OCI-M2 (cell line): ENCODE results near the gene DNASE1.
"Not testable (repeated sequence)": the region's sequence is repeated elsewhere in the genome, so short reads cannot be mapped to it uniquely, and the experiment has no call there.

Source experiments
- DNase-seq: peaks from one replicate; lab custom pipeline; 2025; ENCODE audit not compliant: unreplicated experiment; lab: John Stamatoyannopoulos, UW

Gene DNASE1

DNA sequence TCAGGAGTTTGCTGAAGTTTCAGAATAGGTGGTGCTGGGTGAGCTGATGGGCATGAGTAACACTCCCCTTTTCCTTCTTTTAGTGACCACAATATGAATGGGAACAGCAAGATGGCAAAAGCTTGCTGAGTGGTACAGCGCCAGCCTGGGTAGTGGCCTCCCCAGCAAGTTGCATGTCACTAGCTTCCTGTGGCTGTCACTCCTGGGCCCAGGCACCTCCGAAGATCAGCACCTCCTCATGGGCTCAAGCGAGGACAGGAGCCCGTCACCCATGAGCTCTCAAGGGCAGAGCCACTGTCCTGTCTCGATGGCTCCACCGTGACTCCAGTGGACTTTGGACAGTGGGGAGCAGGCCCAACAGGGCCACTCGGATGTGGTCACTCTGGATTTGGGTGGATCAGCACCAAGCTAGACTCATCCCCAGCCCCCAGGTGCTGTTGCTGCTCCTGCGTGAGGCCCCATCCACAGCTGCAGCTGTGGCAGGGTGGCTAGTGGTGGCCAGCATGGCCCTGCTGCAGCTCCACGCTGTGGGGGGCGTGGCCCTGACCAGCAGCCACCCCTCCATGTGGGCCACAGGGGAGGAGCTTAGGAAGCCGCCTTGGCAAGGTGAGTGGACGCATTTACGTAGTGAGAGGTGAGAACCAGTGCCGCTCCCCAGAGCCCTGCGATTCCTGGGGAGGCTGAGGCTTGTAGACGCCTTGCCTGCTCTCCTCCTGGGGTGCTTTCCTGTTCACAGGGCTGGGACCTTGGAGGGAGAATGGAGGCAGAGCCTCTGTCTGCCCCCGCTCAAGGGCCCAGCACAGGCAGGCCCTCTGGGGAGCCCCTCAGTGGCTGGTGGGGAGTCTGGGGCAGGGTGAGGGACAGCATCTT is 13.6 kb upstream of the DNASE1 start:
- no peak for DNase-seq

GRCh38 chr16:3641801-3642396 is 12.6 kb upstream of the DNASE1 start:
- DNase-seq, result no peak

- DNase-seq, result no peak
These were observed 11.9 kb upstream of the DNASE1 start for GRCh38 chr16:3642397-3643094.

- no peak for DNase-seq
These were observed 11.3 kb upstream of the DNASE1 start for GRCh38 chr16:3643095-3643730.

DNA sequence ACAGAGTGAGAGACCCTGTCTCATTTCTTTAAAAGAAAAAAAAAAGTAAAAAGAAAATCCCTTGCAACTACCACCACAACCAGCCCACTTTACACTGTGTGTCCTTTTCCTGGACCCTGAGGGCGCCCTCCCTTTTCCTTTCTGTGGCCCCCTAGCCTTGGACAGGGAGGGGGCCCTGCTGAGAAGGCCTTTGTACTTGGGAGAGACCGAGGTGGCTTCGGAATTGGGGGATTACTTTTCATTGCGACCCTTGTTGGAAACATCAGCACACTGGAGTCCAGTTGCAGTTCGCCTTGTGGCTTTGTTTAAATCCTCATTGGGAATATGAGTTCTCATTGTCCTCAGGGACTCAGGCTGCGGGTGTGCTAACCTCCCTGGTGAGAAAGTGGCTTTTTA is 9.4 kb upstream of the DNASE1 start:
- no peak for DNase-seq

GRCh38 chr16:3645504-3646347 is 8.8 kb upstream of the DNASE1 start:
- DNase-seq, result no peak

DNA sequence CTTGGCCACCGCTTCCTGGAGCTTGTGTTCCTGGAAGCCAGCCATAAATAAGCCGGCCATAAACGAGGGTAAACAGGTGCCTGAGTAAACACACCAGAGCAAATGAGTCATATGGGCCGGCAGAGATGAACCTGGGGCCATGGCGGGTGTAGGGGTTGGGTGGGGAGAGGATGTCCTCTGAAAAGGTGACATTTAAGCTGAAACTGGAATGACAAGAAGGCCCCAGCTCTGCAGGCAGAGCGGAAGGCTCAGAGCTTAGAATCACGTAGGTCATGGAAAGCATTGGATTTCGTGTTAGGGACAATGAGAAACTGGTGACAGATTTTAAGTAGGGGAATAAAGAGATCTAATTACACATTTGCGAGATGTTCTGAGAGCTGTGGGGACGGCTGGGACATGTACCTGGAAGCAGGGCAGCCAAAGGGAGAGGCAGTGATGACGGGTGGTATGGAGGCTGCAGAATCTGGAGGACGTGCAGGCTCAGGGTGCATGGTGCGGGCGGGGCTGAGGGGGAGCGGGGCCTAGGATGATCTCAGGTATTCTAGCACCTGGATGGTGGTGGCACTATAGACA is 8.1 kb upstream of the DNASE1 start:
- no peak for DNase-seq

- DNase-seq, result no peak
These were observed 3.7 kb upstream of the DNASE1 start for GRCh38 chr16:3650631-3651265.

DNA sequence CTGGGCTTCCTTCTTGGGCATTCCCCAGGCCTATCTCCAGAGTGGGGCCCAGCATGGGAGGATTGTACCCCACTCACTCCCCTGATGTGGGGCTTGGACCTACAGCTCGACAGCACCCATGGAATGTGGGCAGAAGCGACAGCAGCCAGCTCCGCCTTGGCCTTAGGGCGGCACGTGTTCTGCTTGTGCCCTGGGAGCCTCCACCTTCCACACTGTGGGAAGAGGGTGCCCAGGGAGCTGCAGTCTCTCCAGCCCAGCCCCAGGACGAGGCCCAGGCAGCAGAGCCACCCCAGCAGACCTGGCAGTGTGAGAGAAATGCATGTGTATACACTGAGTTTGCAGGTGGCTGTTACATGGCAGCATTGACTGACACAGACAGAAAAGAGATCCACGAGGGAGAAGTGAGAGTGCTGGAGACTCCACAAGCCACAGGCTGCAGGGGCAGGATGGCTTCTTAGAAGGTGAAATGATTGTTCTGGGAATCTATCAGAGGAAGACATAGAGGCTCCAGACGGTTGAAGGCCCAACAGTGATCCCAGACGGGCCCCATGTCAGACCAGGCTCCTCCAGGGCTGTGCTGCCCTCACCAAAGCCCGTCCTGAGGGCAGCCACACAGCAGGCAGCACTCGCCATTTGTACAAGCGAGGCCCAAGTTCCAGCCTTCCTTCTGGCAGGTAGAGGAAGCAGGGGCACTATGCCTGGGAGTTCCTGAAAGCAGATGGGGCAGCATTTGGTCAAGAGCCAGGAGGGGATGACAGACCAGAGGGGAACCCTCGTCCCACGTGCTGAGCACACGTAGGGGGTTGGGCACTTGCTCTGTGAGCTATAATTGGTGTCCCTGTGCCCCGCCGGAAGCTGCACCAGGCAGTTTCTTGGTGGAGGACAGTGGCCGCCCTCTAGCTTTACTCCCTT is 2.8 kb upstream of the DNASE1 start:
- DNase-seq, result no peak

- DNase-seq, result no peak
These were observed 1.9 kb upstream of the DNASE1 start for GRCh38 chr16:3652373-3653195.

- DNase-seq, result no peak
These were observed 522 bp downstream of the DNASE1 start for GRCh38 chr16:3655030-3655395.

DNA sequence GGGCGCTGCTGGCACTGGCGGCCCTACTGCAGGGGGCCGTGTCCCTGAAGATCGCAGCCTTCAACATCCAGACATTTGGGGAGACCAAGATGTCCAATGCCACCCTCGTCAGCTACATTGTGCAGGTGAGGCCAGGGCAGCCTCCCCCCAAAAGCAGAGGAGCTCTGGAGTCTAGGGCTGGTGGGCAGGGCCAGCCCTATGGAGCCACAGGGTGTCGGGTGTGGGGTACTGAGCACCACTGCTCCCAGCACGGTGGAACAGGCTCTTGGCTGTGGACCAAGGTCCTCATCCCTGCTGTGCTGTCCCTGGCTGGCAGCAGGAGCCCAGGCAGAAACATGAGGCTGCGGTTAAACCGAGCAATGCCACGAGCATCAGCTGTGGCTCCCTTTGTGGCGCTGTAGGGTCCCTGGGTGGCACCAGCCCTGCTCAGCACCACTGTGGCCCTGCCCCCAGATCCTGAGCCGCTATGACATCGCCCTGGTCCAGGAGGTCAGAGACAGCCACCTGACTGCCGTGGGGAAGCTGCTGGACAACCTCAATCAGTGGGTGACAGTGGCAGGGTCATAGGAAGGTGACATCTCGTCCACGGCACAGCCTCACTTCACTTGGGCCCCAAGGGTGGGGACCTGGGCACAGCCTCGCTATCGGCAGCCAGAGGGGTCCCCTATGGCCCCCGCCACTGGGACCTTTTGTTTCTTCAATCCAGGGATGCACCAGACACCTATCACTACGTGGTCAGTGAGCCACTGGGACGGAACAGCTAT is 1.1 kb downstream of the DNASE1 start:
- no peak for DNase-seq

DNA sequence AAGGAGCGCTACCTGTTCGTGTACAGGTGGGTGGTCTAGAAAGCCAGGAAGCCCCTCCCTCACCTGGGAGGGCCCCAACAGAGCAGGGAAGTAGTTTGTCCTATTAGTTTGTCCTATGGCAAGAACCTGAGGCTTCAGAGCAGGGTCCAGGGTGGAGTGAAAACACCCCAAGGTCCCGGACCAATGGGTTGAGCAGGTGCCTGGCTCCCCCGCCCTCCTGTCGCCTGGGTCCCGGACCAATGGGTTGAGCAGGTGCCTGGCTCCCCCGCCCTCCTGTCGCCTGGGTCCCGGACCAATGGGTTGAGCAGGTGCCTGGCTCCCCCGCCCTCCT is 1.6 kb downstream of the DNASE1 start:
- DNase-seq, result not testable (repeated sequence)

DNA sequence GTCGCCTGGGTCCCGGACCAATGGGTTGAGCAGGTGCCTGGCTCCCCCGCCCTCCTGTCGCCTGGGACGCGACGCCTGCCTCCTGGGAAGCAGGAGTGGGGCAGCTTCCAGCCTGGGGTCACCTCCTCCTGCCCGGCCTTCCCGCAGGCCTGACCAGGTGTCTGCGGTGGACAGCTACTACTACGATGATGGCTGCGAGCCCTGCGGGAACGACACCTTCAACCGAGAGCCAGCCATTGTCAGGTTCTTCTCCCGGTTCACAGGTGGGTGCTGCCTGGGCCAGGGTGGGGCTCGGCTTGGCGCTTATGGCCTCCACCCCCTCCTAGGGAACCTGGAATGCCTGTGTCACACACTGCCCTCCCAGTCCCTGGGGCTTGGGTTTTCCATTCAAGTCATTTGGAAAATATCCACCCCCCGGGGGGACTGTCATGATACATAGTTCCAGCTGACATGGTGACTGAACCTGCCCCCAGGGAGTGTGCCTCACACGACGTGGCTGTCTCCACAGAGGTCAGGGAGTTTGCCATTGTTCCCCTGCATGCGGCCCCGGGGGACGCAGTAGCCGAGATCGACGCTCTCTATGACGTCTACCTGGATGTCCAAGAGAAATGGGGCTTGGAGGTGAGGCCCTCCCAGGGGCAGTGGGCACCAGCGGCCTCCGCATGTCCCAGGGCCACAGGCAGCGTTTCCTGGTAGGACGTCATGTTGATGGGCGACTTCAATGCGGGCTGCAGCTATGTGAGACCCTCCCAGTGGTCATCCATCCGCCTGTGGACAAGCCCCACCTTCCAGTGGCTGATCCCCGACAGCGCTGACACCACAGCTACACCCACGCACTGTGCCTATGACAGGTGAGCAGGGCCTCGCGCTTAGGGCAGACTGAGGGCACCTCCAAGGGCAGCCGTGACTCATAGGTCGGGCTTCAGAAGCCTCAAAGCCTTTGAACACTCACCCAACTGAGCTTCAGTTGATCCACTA is 2.3 kb downstream of the DNASE1 start:
- DNase-seq, result no peak

GRCh38 chr16:3659251-3659650 is 4.8 kb downstream of the DNASE1 start:
- DNase-seq, result no peak

- DNase-seq, result no peak
These were observed 6.8 kb downstream of the DNASE1 start for GRCh38 chr16:3661311-3661710.
